PC-9 (cell line): ENCODE results near the gene SYNDIG1. TPM values are rescaled to one million over a fixed set of nuclear protein-coding genes. Genes with fewer than 3 reads are reported as not detected.

Experiments
- BruUV-seq: library from RNA; stranded (reverse); fragments of 400-500 nt; replicated peaks from 2 replicates; lab custom pipeline; 2021; lab: Mats Ljungman, UMichigan
- CTCF ChIA-PET: fragments of 300-600 bp; sonication (Branson Sonifier 250); formaldehyde crosslinking; loops from one replicate; lab custom pipeline; 2022; ENCODE audit warnings: antibody characterized with exemption; lab: Charles Lee
- POLR2A ChIA-PET: fragments of 300-600 bp; sonication (Branson Sonifier 250); formaldehyde crosslinking; loops from one replicate; lab custom pipeline; 2022; ENCODE audit warnings: antibody characterized with exemption; ENCODE audit not compliant: unreplicated experiment; lab: Charles Lee
- DNase-seq, 2 experiments: peaks; one replicate each; pipeline versions ENCODE4 v3.0.0 to v3.0.0-alpha.2; 2015 to 2022; ENCODE audit warnings: mixed read lengths in 1 of 2
- H2AFZ ChIP-seq: fragments of 200-600 bp; sonication (generic); 2 replicates; pipeline ENCODE4 v1.8.1; 2017; ENCODE audit warnings: antibody characterized with exemption
- H3F3A ChIP-seq: fragments of 200-600 bp; sonication (generic); 2 replicates; pipeline ENCODE4 v1.8.1; 2017; ENCODE audit warnings: antibody characterized with exemption, mild to moderate bottlenecking, low read depth; ENCODE audit not compliant: insufficient read depth
- H3K27ac ChIP-seq: fragments of 200-600 bp; sonication (generic); 2 replicates; pipeline ENCODE4 v1.6.1; 2016; ENCODE audit warnings: mixed run types
- H3K27me3 ChIP-seq: fragments of 200-600 bp; sonication (generic); 2 replicates; pipeline ENCODE4 v1.6.1; 2016; ENCODE audit warnings: low read depth, mixed run types; ENCODE audit not compliant: insufficient read depth
- H3K36me3 ChIP-seq: fragments of 200-600 bp; sonication (generic); 2 replicates; pipeline ENCODE4 v1.6.1; 2016; ENCODE audit warnings: low read depth, mixed run types
- H3K4me1 ChIP-seq: fragments of 200-600 bp; sonication (generic); replicated peaks from 2 replicates; pipeline ENCODE4 v1.6.1; 2016; ENCODE audit warnings: mixed run types; ENCODE audit not compliant: insufficient read depth
- H3K4me2 ChIP-seq: fragments of 200-600 bp; sonication (generic); 2 replicates; pipeline ENCODE4 v1.6.1; 2017; ENCODE audit warnings: mixed run types
- H3K4me3 ChIP-seq: fragments of 200-600 bp; sonication (generic); 2 replicates; pipeline ENCODE4 v1.6.1; 2016; ENCODE audit warnings: mixed run types
- H3K79me2 ChIP-seq: fragments of 200-600 bp; sonication (generic); 2 replicates; pipeline ENCODE4 v1.6.1; 2017; ENCODE audit warnings: low read depth, mixed run types
- H3K9me2 ChIP-seq: fragments of 200-600 bp; sonication (generic); 2 replicates; pipeline ENCODE4 v1.8.1; 2017; ENCODE audit warnings: mild to moderate bottlenecking; ENCODE audit not compliant: insufficient read depth
- H3K9me3 ChIP-seq: fragments of 200-600 bp; sonication (generic); 2 replicates; pipeline ENCODE4 v1.8.1; 2016; ENCODE audit warnings: low read depth; ENCODE audit not compliant: insufficient read depth
- H4K20me1 ChIP-seq: fragments of 200-600 bp; sonication (generic); 2 replicates; pipeline ENCODE4 v1.8.1; 2017; ENCODE audit not compliant: insufficient read depth
- CTCF ChIP-seq: fragments of 200-600 bp; sonication (generic); conservative IDR thresholded peaks from 2 replicates; pipeline ENCODE4 v1.6.1; 2017; ENCODE audit warnings: mixed run types, antibody characterized with exemption, mild to moderate bottlenecking, moderate library complexity
- EZH2 ChIP-seq: fragments of 200-600 bp; sonication (generic); IDR thresholded peaks from 2 replicates; pipeline ENCODE4 v1.8.0; 2017; ENCODE audit warnings: antibody characterized with exemption, low read depth
- intact Hi-C: fragments of 100-400 bp; cut with micrococcal nuclease; formaldehyde crosslinking; loops from one replicate; pipeline ENCODE4 v1.10.0; 2022; ENCODE audit not compliant: unreplicated experiment
- total RNA-seq: library from RNA; stranded (reverse); gene quantifications from 2 replicates; pipeline ENCODE4 v1.2.3, GENCODE V29; 2021

SYNDIG1 gene
- total RNA-seq, 1 experiment from 2014 or later = 0.17 TPM

GRCh38 chr20:24693466-24694156 is 224.2 kb downstream of the SYNDIG1 start:
- no peak overlapping the region for H2AFZ ChIP-seq
- no peak overlapping the region for H3K27ac ChIP-seq
- no peaks in the 10 kb centered on the region for H3K9me2 ChIP-seq
- H3K27me3 ChIP-seq = no peaks in the 10 kb centered on the region
- no peaks in the 10 kb centered on the region for H3K79me2 ChIP-seq
- CTCF ChIA-PET = no interaction called here
- H3K9me3 ChIP-seq = no peaks in the 10 kb centered on the region
- H3K4me2 ChIP-seq = no peak overlapping the region
- no peak for DNase-seq
- H3K36me3 ChIP-seq = no peaks in the 10 kb centered on the region
- H3K4me1 ChIP-seq = no peaks in the 10 kb centered on the region
- no peak overlapping the region for H3K4me3 ChIP-seq
- H3F3A ChIP-seq = no peaks in the 10 kb centered on the region
- no peak for TF ChIP-seq CTCF
- no peak for TF ChIP-seq EZH2
- POLR2A ChIA-PET = no interaction called here
- no TSS peak for BruUV-seq
- intact Hi-C loops = no loop called here
- H4K20me1 ChIP-seq = no peaks in the 10 kb centered on the region

GRCh38 chr20:24694157-24694726 is 224.8 kb downstream of the SYNDIG1 start:
- Histone ChIP-seq H3K4me1 (no peaks in the 10 kb centered on the region), H3K9me2 (no peaks in the 10 kb centered on the region), H3F3A (no peaks in the 10 kb centered on the region), H3K9me3 (no peaks in the 10 kb centered on the region), H2AFZ (no peak overlapping the region), H4K20me1 (no peaks in the 10 kb centered on the region), H3K4me2 (no peak overlapping the region), H3K27ac (no peak overlapping the region), H3K27me3 (no peaks in the 10 kb centered on the region), H3K4me3 (no peak overlapping the region), H3K36me3 (no peaks in the 10 kb centered on the region), H3K79me2 (no peaks in the 10 kb centered on the region)
- no peak for TF ChIP-seq EZH2
- TF ChIP-seq CTCF = no peak
- BruUV-seq = no TSS peak
- intact Hi-C loops = no loop called here
- DNase-seq = no peak
- ChIA-PET POLR2A (no interaction called here), CTCF (no interaction called here)

GRCh38 chr20:24694727-24695528 is 225.5 kb downstream of the SYNDIG1 start:
- no peak overlapping the region for H3K4me3 ChIP-seq
- intact Hi-C loops = no loop called here
- no peaks in the 10 kb centered on the region for H3K27me3 ChIP-seq
- no peak overlapping the region for H2AFZ ChIP-seq
- ChIA-PET POLR2A (no interaction called here), CTCF (no interaction called here)
- H4K20me1 ChIP-seq = no peaks in the 10 kb centered on the region
- no peaks in the 10 kb centered on the region for H3K9me3 ChIP-seq
- no peak overlapping the region for H3K4me2 ChIP-seq
- H3K27ac ChIP-seq = no peak overlapping the region
- DNase-seq = no peak
- no peaks in the 10 kb centered on the region for H3K36me3 ChIP-seq
- H3K4me1 ChIP-seq = no peaks in the 10 kb centered on the region
- no peaks in the 10 kb centered on the region for H3K79me2 ChIP-seq
- no peak for TF ChIP-seq EZH2
- no peak for TF ChIP-seq CTCF
- no TSS peak for BruUV-seq
- no peaks in the 10 kb centered on the region for H3F3A ChIP-seq
- no peaks in the 10 kb centered on the region for H3K9me2 ChIP-seq
